ENCODE measurements around the gene AP1G2. TPM values are rescaled to one million over a fixed set of nuclear protein-coding genes. Genes with fewer than 3 reads are reported as not detected.

AP1G2 gene
- total RNA-seq, 1 experiment from 2014 or later: 26.0 TPM

GRCh38 chr14:23566778-23567185 is 809 bp downstream of the AP1G2 start:
- ChIA-PET CTCF (interaction anchor here (0.6 kb wide), 1 partner anchor 344 kb away, joined by 3 read pairs; no protein-coding TSS in a partner anchor), POLR2A (ENCODE audit: low non-redundant PET) (no interaction called here)
- H3K4me3 ChIP-seq (ENCODE audit: low read depth, low read length, poor library complexity, severe bottlenecking): peak overlapping the region; percentile 59
- no peaks in the 10 kb centered on the region for H3K27me3 ChIP-seq (replicated peaks; ENCODE audit: insufficient read depth, low read depth, low read length, poor library complexity)
- intact Hi-C loops (cut with micrococcal nuclease; ENCODE audit: unreplicated experiment): no loop called here
- TF ChIP-seq EZH2 (IDR thresholded peaks at IDR 0.05; ENCODE audit: borderline replicate concordance, low read depth, low read length, poor library complexity, severe bottlenecking) (no peak), CTCF (conservative IDR thresholded peaks at IDR 0.05; ENCODE audit: low read depth, low read length) (no peak)
- H3K4me1 ChIP-seq (ENCODE audit: insufficient read depth, low read length, poor library complexity, severe bottlenecking): peaks cover 14% of the 10 kb centered on the region
- H3K9me3 ChIP-seq (ENCODE audit: low read depth, low read length, poor library complexity, severe bottlenecking): no peaks in the 10 kb centered on the region
- no TSS peak for BruUV-seq (replicated peaks)
- H3K27ac ChIP-seq (ENCODE audit: low read depth, low read length, poor library complexity, severe bottlenecking): peak overlapping the region; percentile 60
- H3K36me3 ChIP-seq (ENCODE audit: insufficient read depth, low read length, poor library complexity, severe bottlenecking): no peaks in the 10 kb centered on the region
- DNase-seq (ENCODE audit: low spot score): no peak

GRCh38 chr14:23566112-23566777 is 1.3 kb downstream of the AP1G2 start:
- no peaks in the 10 kb centered on the region for H3K27me3 ChIP-seq (replicated peaks; ENCODE audit: insufficient read depth, low read depth, low read length, poor library complexity)
- BruUV-seq (replicated peaks): no TSS peak
- H3K9me3 ChIP-seq (ENCODE audit: low read depth, low read length, poor library complexity, severe bottlenecking): no peaks in the 10 kb centered on the region
- H3K4me1 ChIP-seq (ENCODE audit: insufficient read depth, low read length, poor library complexity, severe bottlenecking): peaks cover 14% of the 10 kb centered on the region
- H3K36me3 ChIP-seq (ENCODE audit: insufficient read depth, low read length, poor library complexity, severe bottlenecking): no peaks in the 10 kb centered on the region
- peak overlapping the region; percentile 59 for H3K4me3 ChIP-seq (ENCODE audit: low read depth, low read length, poor library complexity, severe bottlenecking)
- no peak for TF ChIP-seq EZH2 (IDR thresholded peaks at IDR 0.05; ENCODE audit: borderline replicate concordance, low read depth, low read length, poor library complexity, severe bottlenecking)
- no peak for TF ChIP-seq CTCF (conservative IDR thresholded peaks at IDR 0.05; ENCODE audit: low read depth, low read length)
- intact Hi-C loops (cut with micrococcal nuclease; ENCODE audit: unreplicated experiment): no loop called here
- no peak overlapping the region for H3K27ac ChIP-seq (ENCODE audit: low read depth, low read length, poor library complexity, severe bottlenecking)
- POLR2A ChIA-PET (ENCODE audit: low non-redundant PET): no interaction called here
- CTCF ChIA-PET: no interaction called here
- DNase-seq (ENCODE audit: low spot score): no peak

GRCh38 chr14:23565626-23566025 is 2.0 kb downstream of the AP1G2 start:
- Histone ChIP-seq H3K27ac (ENCODE audit: low read depth, low read length, poor library complexity, severe bottlenecking) (no peak overlapping the region), H3K36me3 (ENCODE audit: insufficient read depth, low read length, poor library complexity, severe bottlenecking) (no peaks in the 10 kb centered on the region), H3K4me1 (ENCODE audit: insufficient read depth, low read length, poor library complexity, severe bottlenecking) (peaks cover 14% of the 10 kb centered on the region), H3K4me3 (ENCODE audit: low read depth, low read length, poor library complexity, severe bottlenecking) (no peak overlapping the region), H3K9me3 (ENCODE audit: low read depth, low read length, poor library complexity, severe bottlenecking) (no peaks in the 10 kb centered on the region), H3K27me3 (replicated peaks; ENCODE audit: insufficient read depth, low read depth, low read length, poor library complexity) (no peaks in the 10 kb centered on the region)
- ChIA-PET POLR2A (ENCODE audit: low non-redundant PET) (no interaction called here), CTCF (no interaction called here)
- BruUV-seq (replicated peaks): no TSS peak
- intact Hi-C loops (cut with micrococcal nuclease; ENCODE audit: unreplicated experiment): no loop called here
- TF ChIP-seq EZH2 (IDR thresholded peaks at IDR 0.05; ENCODE audit: borderline replicate concordance, low read depth, low read length, poor library complexity, severe bottlenecking) (no peak), CTCF (conservative IDR thresholded peaks at IDR 0.05; ENCODE audit: low read depth, low read length) (no peak)
- DNase-seq (ENCODE audit: low spot score): no peak

All from A673 (cell line).